Adrenal gland (tissue), 12 donors: ENCODE results near the gene PEAK1. TPM values are rescaled to one million over a fixed set of nuclear protein-coding genes. Genes with fewer than 3 reads are reported as not detected.

Experiments
- DNase-seq, 7 donors: peaks; one replicate each; pipeline ENCODE4 v3.0.0-alpha.2; 2019 to 2020
- H3K27ac ChIP-seq, 5 donors: fragments of 200-600 bp; sonication (generic) in 4 of 5; 1 replicate in 3 of 5; 2 replicates in 2 of 5; pipeline versions ENCODE4 v1.5.1 to v1.8.0; 2016 to 2020; ENCODE audit warnings: mild to moderate bottlenecking in 1 of 5
- H3K27me3 ChIP-seq: fragments of 200-600 bp; 2 replicates; pipeline ENCODE4 v1.8.0; 2021
- H3K36me3 ChIP-seq, 2 donors: fragments of 200-600 bp; replicated peaks in 1 of 2; 1 replicate in 1 of 2; 2 replicates in 1 of 2; pipeline versions ENCODE4 v1.5.1 to v1.8.0; 2018 to 2022
- H3K4me1 ChIP-seq, 2 donors: fragments of 200-600 bp; replicated peaks in 1 of 2; 1 replicate in 1 of 2; 2 replicates in 1 of 2; pipeline versions ENCODE4 v1.5.1 to v1.8.0; 2018 to 2021
- H3K4me3 ChIP-seq, 4 donors: fragments of 200-600 bp; sonication (generic) in 3 of 4; one replicate each; pipeline ENCODE4 v1.5.1; 2016 to 2018
- H3K9me3 ChIP-seq, 3 donors: fragments of 200-600 bp; sonication (generic) in 1 of 3; replicated peaks in 1 of 3; 1 replicate in 2 of 3; 2 replicates in 1 of 3; pipeline versions ENCODE4 v1.5.1 to v1.8.0; 2016 to 2021
- CTCF ChIP-seq, 6 experiments: fragments of 450-650 bp in 4 of 6; fragments of 200-600 bp in 2 of 6; sonication (generic) in 1 of 6; IDR thresholded peaks; 1 replicate in 5 of 6; 2 replicates in 1 of 6; pipeline versions ENCODE4 v1.5.1 to v1.8.0; 2016 to 2021; ENCODE audit warnings: antibody characterized with exemption in 6 of 6, mild to moderate bottlenecking in 2 of 6, moderate library complexity in 1 of 6
- POLR2A ChIP-seq, 2 donors: fragments of 450-650 bp; IDR thresholded peaks; one replicate each; pipeline ENCODE4 v1.6.1; 2017; ENCODE audit warnings: antibody characterized with exemption in 2 of 2, mild to moderate bottlenecking in 2 of 2, moderate library complexity in 1 of 2
- WGBS, 4 donors: extraction: QIAGEN DNeasy Blood & Tissue Kit in 2 of 4; methylation state at CpG; one replicate each; pipeline versions ENCODE4 v1.1.5 to v1.1.7; 2013 to 2017; 5-methylcytosine and 5-hydroxymethylcytosine counted together
- intact Hi-C, 2 donors: fragments of 100-400 bp; cut with DNase I; formaldehyde crosslinking; loops; one replicate each; pipeline versions ENCODE4 v1.14.1 to v1.15.0; 2022 to 2023
- polyA plus RNA-seq, 3 donors: library from polyadenylated mRNA; stranded (reverse); fragments of 200-250 nt in 2 of 3; fragments of 350-450 nt in 1 of 3; fragmentation: Illumina TruSeq in 1 of 3; extraction: RNeasy Lipid Tissue Mini Kit (QIAGEN cat#74804) in 1 of 3; gene quantifications; one replicate each; pipeline ENCODE4 v1.2.3, GENCODE V29; 2013 to 2014
- total RNA-seq, 9 donors: library from RNA; depleted of rRNA in 4 of 9; stranded (reverse); fragments of >200 nt in 4 of 9; fragments of 120-200 nt in 1 of 9; fragmentation: NEBNext Ultra II Directional in 1 of 9; extraction: Animal tissue kit (Norgen Biotek cat#: 25700) in 1 of 9; gene quantifications; one replicate each; pipeline versions ENCODE4 v1.1.0 to v1.2.4, GENCODE V29; 2013 to 2023
- donor health status: healthy with polysubstance abuse.
- donor health status: Bipolar disorder and iron deficiency.
- donor health status: DM: yes; HTN: yes; CAD: no.
- donor health status: DM: no; HTN: no; CAD: no.
- donor health status: DM: no; HTN: no; CAD: no.
- donor health status: DM: yes; HTN: yes; CAD: no.

Gene PEAK1
- total and polyA plus RNA-seq, 12 donors: 3.1 to 68.4 (median 26.4) TPM

- H3K27ac ChIP-seq: no peak overlapping the region
- H3K27me3 ChIP-seq: no peaks in the 10 kb centered on the region
- intact Hi-C loops: no loop called here
- no peaks in the 10 kb centered on the region for H3K4me1 ChIP-seq
- no peak overlapping the region for H3K4me3 ChIP-seq
- H3K36me3 ChIP-seq: peaks cover 0 to 7% of the 10 kb centered on the region in 2 donors
- WGBS, 4 donors: 93 to 96% (median 96%) methylated on average over 2 of the region's 2 CpGs
- no peak for DNase-seq
- TF ChIP-seq CTCF (IDR thresholded peaks at IDR 0.05): no peak
- TF ChIP-seq POLR2A (IDR thresholded peaks at IDR 0.05): no peak
- H3K9me3 ChIP-seq: no peaks in the 10 kb centered on the region
These were observed 366.2 kb downstream of the PEAK1 start for GRCh38 chr15:77053709-77054108.

- no peak overlapping the region for H3K27ac ChIP-seq
- TF ChIP-seq POLR2A (IDR thresholded peaks at IDR 0.05) (no peak), CTCF (IDR thresholded peaks at IDR 0.05) (no peak)
- WGBS, 4 donors: 71 to 82% (median 77%) methylated on average over 2 of the region's 2 CpGs
- intact Hi-C loops: no loop called here
- H3K4me1 ChIP-seq: no peaks in the 10 kb centered on the region
- H3K4me3 ChIP-seq: no peak overlapping the region
- H3K36me3 ChIP-seq: peaks cover 0 to 7% of the 10 kb centered on the region in 2 donors
- no peaks in the 10 kb centered on the region for H3K27me3 ChIP-seq
- no peak for DNase-seq
- H3K9me3 ChIP-seq: no peaks in the 10 kb centered on the region
These were observed 367.3 kb downstream of the PEAK1 start for GRCh38 chr15:77052556-77052955.

Other genes with a start within 250 kb of the PEAK1 start
- 10 to 100 TPM; 25.8 to 57.2 (median 41.5) TPM for gene HMG20A, start 784 bp upstream of the PEAK1 start, total RNA-seq
- gene HMG20A, start 784 bp upstream of the PEAK1 start, polyA plus RNA-seq: 10 to 100 TPM; 14.0 to 49.4 (median 15.3) TPM
- 1 to 10 TPM in 3 of 9 donors, under 1 TPM in 4, not detected in 2; 0.21 to 2.7 (median 0.92) TPM for gene LINGO1, start 212.8 kb upstream of the PEAK1 start, total RNA-seq
- gene LINGO1, start 212.8 kb upstream of the PEAK1 start, polyA plus RNA-seq: 1 to 10 TPM in 2 of 3 donors, under 1 TPM in 1; 0.37 to 1.7 (median 1.4) TPM